ENCODE data around the gene FBXW12.

Gene FBXW12

GRCh38 chr3:48418651-48419050, 46.6 kb downstream of the FBXW12 start:
- no peak for TF ChIP-seq CTCF (IDR thresholded peaks at IDR 0.05; ENCODE audit: control insufficient read depth, extremely low read depth, insufficient read depth)
- no peak overlapping the region for H3K4me3 ChIP-seq (ENCODE audit: low read depth, low read length)
- DNase-seq (ENCODE audit: low read depth): no peak

- no peak for TF ChIP-seq CTCF (IDR thresholded peaks at IDR 0.05; ENCODE audit: control insufficient read depth, extremely low read depth, insufficient read depth)
- H3K4me3 ChIP-seq (ENCODE audit: low read depth, low read length): no peak overlapping the region
- no peak for DNase-seq (ENCODE audit: low read depth)
Observed at GRCh38 chr3:48419149-48419548, 47.1 kb downstream of the FBXW12 start.

GRCh38 chr3:48419597-48419996, 47.6 kb downstream of the FBXW12 start:
- no peak for DNase-seq (ENCODE audit: low read depth)
- no peak overlapping the region for H3K4me3 ChIP-seq (ENCODE audit: low read depth, low read length)
- no peak for TF ChIP-seq CTCF (IDR thresholded peaks at IDR 0.05; ENCODE audit: control insufficient read depth, extremely low read depth, insufficient read depth)

GRCh38 chr3:48420561-48420960, 48.5 kb downstream of the FBXW12 start:
- no peak overlapping the region for H3K4me3 ChIP-seq (ENCODE audit: low read depth, low read length)
- no peak for DNase-seq (ENCODE audit: low read depth)
- TF ChIP-seq CTCF (IDR thresholded peaks at IDR 0.05; ENCODE audit: control insufficient read depth, extremely low read depth, insufficient read depth): no peak

- no peak overlapping the region for H3K4me3 ChIP-seq (ENCODE audit: low read depth, low read length)
- TF ChIP-seq CTCF (IDR thresholded peaks at IDR 0.05; ENCODE audit: control insufficient read depth, extremely low read depth, insufficient read depth): peak; percentile 38
- DNase-seq (ENCODE audit: low read depth): no peak
Observed at GRCh38 chr3:48422272-48422671, 50.3 kb downstream of the FBXW12 start.

- no peak for TF ChIP-seq CTCF (IDR thresholded peaks at IDR 0.05; ENCODE audit: control insufficient read depth, extremely low read depth, insufficient read depth)
- no peak for DNase-seq (ENCODE audit: low read depth)
- H3K4me3 ChIP-seq (ENCODE audit: low read depth, low read length): no peak overlapping the region
Observed at GRCh38 chr3:48422681-48423080, 50.7 kb downstream of the FBXW12 start.

- DNase-seq (ENCODE audit: low read depth): no peak
- H3K4me3 ChIP-seq (ENCODE audit: low read depth, low read length): no peak overlapping the region
- TF ChIP-seq CTCF (IDR thresholded peaks at IDR 0.05; ENCODE audit: control insufficient read depth, extremely low read depth, insufficient read depth): no peak
Observed at GRCh38 chr3:48423241-48423882, 51.3 kb downstream of the FBXW12 start.
